MM.1S (cell line): Measurements from ENCODE around the gene DLGAP1.

Experiments
- DNase-seq: peaks from one replicate; pipeline ENCODE4 v3.0.0-alpha.2; 2015
- H2AFZ ChIP-seq: fragments of 300-600 bp; sonication (generic); 2 replicates; pipeline ENCODE4 v1.6.0; 2016; ENCODE audit warnings: antibody characterized with exemption, low read length
- H3F3A ChIP-seq: fragments of 300-600 bp; sonication (generic); 2 replicates; pipeline ENCODE4 v1.6.1; 2016; ENCODE audit warnings: mild to moderate bottlenecking, antibody characterized with exemption, low read length, moderate library complexity, mixed read lengths; ENCODE audit not compliant: insufficient read depth
- H3K27ac ChIP-seq: fragments of 300-600 bp; sonication (generic); 2 replicates; pipeline ENCODE4 v1.5.1; 2016; ENCODE audit warnings: mild to moderate bottlenecking, low read length
- H3K27me3 ChIP-seq: fragments of 300-600 bp; sonication (generic); replicated peaks from 2 replicates; pipeline ENCODE4 v1.6.0; 2016; ENCODE audit warnings: low read length; ENCODE audit not compliant: insufficient read depth
- H3K36me3 ChIP-seq: fragments of 300-600 bp; sonication (generic); replicated peaks from 2 replicates; pipeline ENCODE4 v1.6.1; 2016; ENCODE audit warnings: mild to moderate bottlenecking, low read length, mixed read lengths; ENCODE audit not compliant: insufficient read depth
- H3K4me1 ChIP-seq: fragments of 300-600 bp; sonication (generic); 2 replicates; pipeline ENCODE4 v1.6.1; 2016; ENCODE audit warnings: low read length, mixed read lengths
- H3K4me2 ChIP-seq: fragments of 300-600 bp; sonication (generic); 2 replicates; pipeline ENCODE4 v1.6.0; 2016; ENCODE audit warnings: low read depth, low read length
- H3K4me3 ChIP-seq: fragments of 300-600 bp; sonication (generic); 2 replicates; pipeline ENCODE4 v1.5.1; 2016; ENCODE audit warnings: low read length, mixed read lengths
- H3K79me2 ChIP-seq: fragments of 300-600 bp; sonication (generic); 2 replicates; pipeline ENCODE4 v1.6.1; 2016; ENCODE audit warnings: mixed run types, low read length, mixed read lengths
- H3K9ac ChIP-seq: fragments of 300-600 bp; sonication (generic); 2 replicates; pipeline ENCODE4 v1.6.1; 2016; ENCODE audit warnings: low read length, mixed read lengths
- H3K9me2 ChIP-seq: fragments of 300-600 bp; sonication (generic); replicated peaks from 2 replicates; pipeline ENCODE4 v1.6.1; 2016; ENCODE audit warnings: mild to moderate bottlenecking, low read length, mixed read lengths; ENCODE audit not compliant: insufficient read depth
- H3K9me3 ChIP-seq: fragments of 300-600 bp; sonication (generic); replicated peaks from 2 replicates; pipeline ENCODE4 v1.6.1; 2016; ENCODE audit warnings: mild to moderate bottlenecking, low read length, mixed read lengths; ENCODE audit not compliant: insufficient read depth
- H4K20me1 ChIP-seq: fragments of 300-600 bp; sonication (generic); 2 replicates; pipeline ENCODE4 v1.6.1; 2016; ENCODE audit warnings: mild to moderate bottlenecking, low read length, moderate library complexity, mixed read lengths; ENCODE audit not compliant: insufficient read depth
- EZH2 ChIP-seq: fragments of 300-600 bp; sonication (generic); optimal IDR thresholded peaks from 2 replicates; pipeline ENCODE3; 2017; ENCODE audit warnings: low read depth, mild to moderate bottlenecking, antibody characterized with exemption, low read length, mixed read lengths
- EZH2phosphoT487 ChIP-seq: fragments of 300-600 bp; sonication (generic); IDR thresholded peaks from 2 replicates; pipeline ENCODE4 v1.6.1; 2018; ENCODE audit warnings: antibody characterized with exemption, low read length
- TF ChIP-seq, protein P1 (sequence below): fragments of 300-600 bp; sonication (generic); IDR thresholded peaks from 2 replicates; pipeline ENCODE4 v1.5.1; 2016; ENCODE audit warnings: antibody characterized with exemption, low read length, mixed read lengths

DLGAP1 gene

DNA sequence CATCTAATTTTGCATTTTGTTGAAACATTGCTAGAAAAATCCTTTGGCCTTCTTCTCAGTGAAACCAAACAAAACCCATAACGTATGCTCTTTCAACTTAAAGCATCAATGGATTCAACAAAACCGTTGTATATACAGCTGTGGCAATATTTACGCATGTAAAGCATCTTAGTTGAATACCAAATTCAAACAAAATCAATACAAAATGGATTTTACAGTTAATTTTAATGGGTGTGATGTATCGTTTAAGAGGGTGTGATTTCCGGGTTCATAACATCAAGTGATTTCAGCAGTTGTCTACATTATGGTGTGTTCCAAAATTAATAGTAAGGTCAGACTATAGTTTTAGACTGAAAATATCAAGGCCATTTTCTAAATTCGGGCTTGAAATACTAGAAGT, 806.9 kb downstream of the DLGAP1 start:
- Histone ChIP-seq H2AFZ (no peak overlapping the region), H4K20me1 (no peaks in the 10 kb centered on the region), H3K27me3 (no peaks in the 10 kb centered on the region; the same call in 1 of the 2 replicates), H3K4me3 (no peak overlapping the region), H3K9me2 (no peaks in the 10 kb centered on the region), H3K9me3 (no peaks in the 10 kb centered on the region), H3F3A (no peaks in the 10 kb centered on the region), H3K79me2 (no peaks in the 10 kb centered on the region), H3K4me1 (no peaks in the 10 kb centered on the region), H3K36me3 (no peaks in the 10 kb centered on the region), H3K4me2 (no peak overlapping the region), H3K27ac (no peak overlapping the region), H3K9ac (no peak overlapping the region)
- TF ChIP-seq EZH2phosphoT487: no peak
- TF ChIP-seq, protein P1, sequence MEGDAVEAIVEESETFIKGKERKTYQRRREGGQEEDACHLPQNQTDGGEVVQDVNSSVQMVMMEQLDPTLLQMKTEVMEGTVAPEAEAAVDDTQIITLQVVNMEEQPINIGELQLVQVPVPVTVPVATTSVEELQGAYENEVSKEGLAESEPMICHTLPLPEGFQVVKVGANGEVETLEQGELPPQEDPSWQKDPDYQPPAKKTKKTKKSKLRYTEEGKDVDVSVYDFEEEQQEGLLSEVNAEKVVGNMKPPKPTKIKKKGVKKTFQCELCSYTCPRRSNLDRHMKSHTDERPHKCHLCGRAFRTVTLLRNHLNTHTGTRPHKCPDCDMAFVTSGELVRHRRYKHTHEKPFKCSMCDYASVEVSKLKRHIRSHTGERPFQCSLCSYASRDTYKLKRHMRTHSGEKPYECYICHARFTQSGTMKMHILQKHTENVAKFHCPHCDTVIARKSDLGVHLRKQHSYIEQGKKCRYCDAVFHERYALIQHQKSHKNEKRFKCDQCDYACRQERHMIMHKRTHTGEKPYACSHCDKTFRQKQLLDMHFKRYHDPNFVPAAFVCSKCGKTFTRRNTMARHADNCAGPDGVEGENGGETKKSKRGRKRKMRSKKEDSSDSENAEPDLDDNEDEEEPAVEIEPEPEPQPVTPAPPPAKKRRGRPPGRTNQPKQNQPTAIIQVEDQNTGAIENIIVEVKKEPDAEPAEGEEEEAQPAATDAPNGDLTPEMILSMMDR: no peak
- no peak for TF ChIP-seq EZH2
- DNase-seq: no peak

DNA sequence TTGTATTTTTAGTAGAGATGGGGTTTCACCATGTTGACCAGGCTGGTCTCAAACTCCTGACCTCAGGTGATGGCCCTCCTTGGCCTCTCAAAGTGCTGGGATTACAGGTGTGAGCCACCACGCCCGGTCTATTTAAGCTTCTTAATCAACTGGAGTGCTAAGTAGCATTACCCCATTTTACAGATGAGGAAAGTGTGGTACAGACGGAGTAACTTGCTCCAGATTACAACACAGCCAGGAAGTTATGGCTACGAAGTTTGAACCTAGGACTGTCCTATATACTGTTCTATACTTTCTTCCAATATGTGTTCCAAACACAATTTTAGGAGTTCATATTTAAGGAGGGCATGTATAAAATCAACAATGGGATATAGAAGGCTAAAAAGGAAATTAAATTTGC, 807.5 kb downstream of the DLGAP1 start:
- no peak for DNase-seq
- H3K4me2 ChIP-seq: no peak overlapping the region

DNA sequence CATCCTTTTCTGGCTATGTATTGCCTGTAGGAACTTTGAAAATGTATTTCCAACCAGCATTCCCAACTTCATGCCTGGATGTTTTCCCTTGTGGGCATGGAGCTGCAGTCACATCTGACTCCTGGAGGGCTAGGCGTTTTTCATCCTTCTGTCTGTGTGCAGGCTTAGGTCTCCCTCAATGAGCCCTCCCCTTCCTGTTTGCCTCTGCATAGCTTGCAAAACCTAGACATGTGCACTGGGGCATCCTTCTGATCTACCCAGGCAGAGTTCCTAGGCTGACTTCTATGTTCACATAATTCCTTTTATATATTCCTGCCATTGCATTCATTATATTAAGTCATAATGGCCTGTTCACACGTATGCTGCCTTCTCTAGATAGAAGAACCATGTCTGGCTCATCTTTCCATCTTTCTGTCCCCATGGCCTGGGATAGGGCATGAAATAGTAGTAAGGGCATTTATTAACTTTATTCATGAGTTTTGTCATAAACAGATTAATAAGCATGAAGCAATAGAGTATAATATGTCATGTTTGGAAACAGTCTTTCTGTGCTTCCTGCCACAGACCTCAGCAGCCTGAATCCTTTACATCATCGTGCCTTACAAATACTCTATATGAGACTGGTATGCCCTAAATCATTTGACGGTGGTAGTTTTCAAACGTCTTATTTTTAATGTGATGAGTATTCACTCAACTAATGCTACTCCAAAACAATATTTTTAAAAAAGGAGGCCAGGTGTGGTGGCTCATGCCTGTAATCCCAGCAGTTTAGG, 809.5 kb downstream of the DLGAP1 start:
- Histone ChIP-seq H3K79me2 (no peaks in the 10 kb centered on the region), H3K27me3 (no peaks in the 10 kb centered on the region; the same call in 1 of the 2 replicates), H3K9ac (no peak overlapping the region), H3F3A (no peaks in the 10 kb centered on the region), H3K9me2 (no peaks in the 10 kb centered on the region), H3K36me3 (no peaks in the 10 kb centered on the region), H4K20me1 (no peaks in the 10 kb centered on the region), H2AFZ (no peak overlapping the region), H3K9me3 (no peaks in the 10 kb centered on the region), H3K4me1 (no peaks in the 10 kb centered on the region), H3K4me2 (no peak overlapping the region), H3K27ac (no peak overlapping the region), H3K4me3 (no peak overlapping the region)
- DNase-seq: no peak
- TF ChIP-seq EZH2phosphoT487 (no peak), EZH2 (no peak)
- TF ChIP-seq, protein P1: no peak

More for the DNA sequence above, 807.5 kb downstream of the DLGAP1 start:
- Histone ChIP-seq H2AFZ (no peak overlapping the region), H3K27ac (no peak overlapping the region), H4K20me1 (no peaks in the 10 kb centered on the region), H3K9me3 (no peaks in the 10 kb centered on the region), H3K4me1 (no peaks in the 10 kb centered on the region), H3K4me3 (no peak overlapping the region), H3K27me3 (no peaks in the 10 kb centered on the region; the same call in 1 of the 2 replicates), H3K9me2 (no peaks in the 10 kb centered on the region), H3F3A (no peaks in the 10 kb centered on the region), H3K36me3 (no peaks in the 10 kb centered on the region), H3K9ac (no peak overlapping the region), H3K79me2 (no peaks in the 10 kb centered on the region)
- TF ChIP-seq EZH2 (no peak), EZH2phosphoT487 (no peak)
- TF ChIP-seq, protein P1: no peak
